ENCODE measurements around the gene OPRL1.

Gene OPRL1

GRCh38 chr20:64146936-64147477 lies 67.1 kb downstream of the OPRL1 start:
- no peak for DNase-seq

GRCh38 chr20:64148581-64148980 lies 68.7 kb downstream of the OPRL1 start:
- DNase-seq = no peak

GRCh38 chr20:64149141-64149540 lies 69.3 kb downstream of the OPRL1 start:
- no peak for DNase-seq

GRCh38 chr20:64149809-64150560 lies 70.1 kb downstream of the OPRL1 start:
- no peak for DNase-seq

Measured in NCI-H510A treated with DMSO at 0.1 percent for 48 hours (cell line).